GM18498 (cell line): ENCODE results near the gene PREX1.
"Not testable (repeated sequence)": the region's sequence is repeated elsewhere in the genome, so short reads cannot be mapped to it uniquely, and the experiment has no call there.

Source experiments
- ATAC-seq: cut with Tn5 transposase; IDR thresholded peaks from one replicate; pipeline ENCODE4 v1.9.1; 2021; ENCODE audit warnings: mild to moderate bottlenecking, moderate library complexity; ENCODE audit not compliant: unreplicated experiment

Gene PREX1

DNA sequence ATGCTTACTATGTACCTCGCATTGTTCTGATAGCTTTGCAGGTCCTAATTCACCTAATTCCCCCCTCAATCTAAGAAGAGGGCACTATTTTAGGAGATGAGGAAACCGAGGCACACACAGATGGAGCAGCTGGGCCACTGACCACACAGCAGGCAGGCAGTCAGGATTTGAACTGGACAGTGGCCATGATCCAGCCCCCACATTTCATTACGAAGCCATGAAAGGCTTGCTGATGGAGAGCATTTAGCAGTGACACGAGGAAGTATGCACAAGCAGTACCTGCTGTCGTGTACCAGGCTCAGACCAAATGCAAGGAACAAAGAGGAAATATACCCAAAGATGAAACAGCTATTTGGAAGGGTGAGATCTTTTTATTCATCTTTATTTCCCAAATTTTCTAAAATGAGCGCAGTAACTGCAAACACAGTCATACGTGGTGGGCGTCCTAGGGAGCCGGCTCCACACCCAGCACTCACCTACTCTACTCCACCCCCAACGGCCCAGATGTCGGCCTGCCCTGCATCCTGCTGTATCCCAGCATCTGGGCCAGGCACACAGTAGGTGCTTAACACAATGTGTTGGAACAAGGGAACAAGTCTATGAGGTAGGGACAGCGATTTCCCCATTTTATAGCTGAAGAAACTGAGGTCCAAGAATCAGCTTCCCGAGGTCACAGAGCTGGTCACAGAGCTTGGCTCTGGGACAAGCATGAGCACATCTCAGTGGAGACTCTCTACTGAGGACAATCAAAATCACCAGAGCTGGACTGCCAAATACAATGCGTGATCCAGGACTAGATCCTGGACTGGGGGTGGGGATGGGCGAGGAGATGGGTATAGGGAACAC is 15.0 kb downstream of the PREX1 start:
- no peak for ATAC-seq

- not testable (repeated sequence) for ATAC-seq
Measured at GRCh38 chr20:48812114-48812513, 15.7 kb downstream of the PREX1 start.

- ATAC-seq: no peak
Measured at GRCh38 chr20:48809673-48810072, 18.1 kb downstream of the PREX1 start.

- no peak for ATAC-seq
Measured at GRCh38 chr20:48808382-48809034, 19.3 kb downstream of the PREX1 start.

- ATAC-seq: no peak
Measured at GRCh38 chr20:48807586-48808381, 20.0 kb downstream of the PREX1 start.

GRCh38 chr20:48807051-48807450 is 20.7 kb downstream of the PREX1 start:
- no peak for ATAC-seq

DNA sequence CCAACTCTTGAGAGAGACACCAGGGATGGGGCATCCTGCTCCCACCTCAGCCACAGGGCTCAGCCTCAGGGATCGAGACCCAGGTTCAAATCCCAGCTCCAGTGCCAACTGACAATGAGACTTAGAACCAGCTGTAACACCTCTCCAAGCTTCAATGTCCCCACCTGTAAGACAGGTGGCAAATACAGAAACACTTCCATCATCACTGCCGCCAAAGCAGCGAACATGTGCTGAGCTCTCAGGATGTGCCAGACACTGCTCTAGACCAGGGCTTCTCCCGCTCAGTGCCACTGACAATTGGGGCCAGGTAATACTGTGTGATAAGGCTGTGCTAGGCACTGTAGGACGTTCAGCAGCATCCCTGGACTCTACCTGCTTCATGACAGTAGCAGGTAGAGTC is 22.1 kb downstream of the PREX1 start:
- ATAC-seq: no peak

- no peak for ATAC-seq
Measured at GRCh38 chr20:48805286-48805685, 22.5 kb downstream of the PREX1 start.

DNA sequence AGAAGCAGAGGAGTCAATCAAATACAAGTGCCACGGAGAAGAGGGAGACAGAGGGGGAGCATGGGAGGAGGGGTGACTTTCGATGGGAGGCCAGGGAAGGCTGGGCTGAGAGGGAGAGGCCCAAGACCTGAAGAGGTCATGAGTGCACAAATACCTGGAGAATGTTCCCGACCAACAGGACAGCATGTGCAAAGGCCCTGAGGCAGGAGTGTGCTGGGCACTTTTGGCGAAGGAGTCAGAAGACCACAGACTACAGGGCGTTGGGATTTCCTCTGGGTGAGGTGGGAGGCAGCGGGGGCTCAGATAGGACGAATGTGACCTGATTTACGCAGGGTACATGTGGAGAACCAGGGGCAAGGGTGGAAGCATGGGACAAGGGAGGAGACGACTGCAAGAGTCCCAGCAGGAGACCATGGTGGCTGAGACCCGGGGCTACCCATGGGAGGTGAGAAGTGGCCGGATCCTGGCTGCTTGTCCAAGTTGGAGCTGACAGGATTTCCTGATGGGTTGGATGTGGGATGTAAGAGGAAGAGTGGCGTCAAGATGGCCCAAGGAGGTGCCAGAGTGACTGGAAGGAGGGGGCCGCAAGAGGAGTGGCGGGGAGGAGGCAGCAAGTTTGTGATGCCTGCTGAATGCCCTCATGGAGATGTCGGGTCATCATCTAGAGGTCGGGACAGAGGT is 23.4 kb downstream of the PREX1 start:
- no peak for ATAC-seq

DNA sequence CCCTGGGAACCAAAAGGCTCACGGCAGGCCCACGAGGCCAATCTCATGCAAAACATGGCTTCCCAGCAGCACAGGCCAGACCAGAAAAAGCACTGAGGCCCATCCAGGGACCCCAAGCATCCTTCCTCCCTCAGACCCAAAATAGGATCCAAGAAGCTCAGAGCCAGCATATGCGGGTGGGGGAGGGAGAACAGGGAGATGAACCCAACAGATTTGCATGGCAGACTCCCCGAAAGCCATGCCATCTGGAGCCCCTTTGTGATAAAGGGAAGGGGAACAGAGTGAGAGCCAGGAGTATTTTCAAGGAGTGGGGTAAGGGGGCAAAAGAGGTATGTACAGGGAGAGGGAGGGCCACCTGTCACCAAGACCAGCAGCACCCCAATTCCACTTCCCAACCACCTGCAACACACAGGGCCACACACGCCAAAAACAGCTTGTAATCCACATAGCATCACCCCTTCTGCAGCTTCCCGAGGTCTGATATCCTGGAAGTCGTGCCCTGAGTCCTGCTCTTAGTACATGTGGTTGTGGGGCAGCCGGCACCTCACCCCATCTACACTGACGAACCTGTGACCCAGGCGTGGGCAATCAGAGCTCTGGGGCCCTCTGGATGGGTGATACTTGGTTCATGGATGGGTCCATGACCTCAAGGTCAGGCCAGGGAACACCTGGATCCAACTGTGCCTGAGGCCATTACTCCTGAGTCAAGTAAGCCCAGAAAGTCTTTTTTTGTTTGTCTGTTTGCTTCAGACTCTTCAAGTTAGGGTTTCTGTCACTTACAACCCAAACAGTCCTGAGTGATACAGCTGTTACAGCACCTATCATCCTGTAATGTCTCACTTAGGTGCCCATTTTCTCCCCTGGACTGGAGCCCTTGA is 24.4 kb downstream of the PREX1 start:
- no peak for ATAC-seq

GRCh38 chr20:48802647-48803046 is 25.2 kb downstream of the PREX1 start:
- no peak for ATAC-seq

DNA sequence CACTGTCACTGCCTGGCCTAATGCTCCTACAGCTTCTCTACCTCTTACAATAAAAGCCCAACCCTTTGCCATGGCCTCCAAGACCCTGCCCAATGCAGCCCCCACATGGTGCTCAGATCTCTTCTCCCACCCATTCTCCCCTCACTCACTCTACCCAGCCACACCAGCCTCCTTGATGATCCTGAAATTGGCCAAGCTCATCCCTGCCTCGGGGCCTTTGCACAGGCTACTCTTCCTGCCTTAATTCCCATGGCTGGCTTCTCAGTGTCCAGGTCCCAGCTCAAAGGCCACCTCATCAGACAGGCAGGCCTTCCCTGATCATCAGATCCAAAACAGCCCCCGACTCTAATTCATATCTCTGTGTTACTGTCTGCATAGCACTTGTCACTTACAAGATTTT is 25.6 kb downstream of the PREX1 start:
- no peak for ATAC-seq

- ATAC-seq: no peak
Measured at GRCh38 chr20:48801197-48801596, 26.6 kb downstream of the PREX1 start.

GRCh38 chr20:48800177-48800576 is 27.6 kb downstream of the PREX1 start:
- no peak for ATAC-seq

DNA sequence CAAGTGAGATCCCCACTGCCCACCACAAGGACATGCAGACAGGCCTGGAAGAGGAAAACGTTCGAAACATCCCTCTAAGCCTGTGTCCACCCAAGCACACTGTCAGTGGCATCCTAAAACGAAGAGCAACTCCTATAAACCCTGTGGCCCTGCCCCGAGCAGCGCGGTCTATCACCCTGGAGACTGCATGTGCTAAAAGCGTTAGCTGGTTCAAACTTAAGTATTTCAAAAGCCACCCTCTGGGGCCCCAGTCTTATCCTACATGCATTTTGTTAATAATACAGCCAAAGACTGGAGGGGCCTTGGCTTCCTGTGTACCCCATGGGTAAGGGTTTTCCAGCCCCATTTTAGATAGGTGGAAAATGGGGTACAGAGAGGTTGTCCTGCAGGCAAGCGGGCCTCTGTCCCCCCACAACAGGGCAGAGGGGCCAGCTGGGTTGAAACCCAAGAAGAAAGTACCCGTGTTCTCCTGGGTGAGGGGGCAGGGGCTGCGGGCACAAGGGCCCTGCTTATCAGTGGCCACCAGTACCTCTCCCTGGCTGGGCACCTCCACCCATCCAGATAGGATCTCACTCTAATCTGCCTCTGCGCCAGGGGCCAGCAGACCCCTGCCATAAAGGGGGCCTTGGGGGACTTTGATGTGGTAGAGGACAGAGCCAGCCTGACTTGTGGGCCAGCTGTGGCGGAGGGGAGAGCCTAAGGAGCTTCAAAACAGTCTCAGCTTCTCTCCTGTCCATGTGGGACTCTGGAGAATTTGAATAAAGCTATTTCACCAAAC is 28.3 kb downstream of the PREX1 start:
- no peak for ATAC-seq

DNA sequence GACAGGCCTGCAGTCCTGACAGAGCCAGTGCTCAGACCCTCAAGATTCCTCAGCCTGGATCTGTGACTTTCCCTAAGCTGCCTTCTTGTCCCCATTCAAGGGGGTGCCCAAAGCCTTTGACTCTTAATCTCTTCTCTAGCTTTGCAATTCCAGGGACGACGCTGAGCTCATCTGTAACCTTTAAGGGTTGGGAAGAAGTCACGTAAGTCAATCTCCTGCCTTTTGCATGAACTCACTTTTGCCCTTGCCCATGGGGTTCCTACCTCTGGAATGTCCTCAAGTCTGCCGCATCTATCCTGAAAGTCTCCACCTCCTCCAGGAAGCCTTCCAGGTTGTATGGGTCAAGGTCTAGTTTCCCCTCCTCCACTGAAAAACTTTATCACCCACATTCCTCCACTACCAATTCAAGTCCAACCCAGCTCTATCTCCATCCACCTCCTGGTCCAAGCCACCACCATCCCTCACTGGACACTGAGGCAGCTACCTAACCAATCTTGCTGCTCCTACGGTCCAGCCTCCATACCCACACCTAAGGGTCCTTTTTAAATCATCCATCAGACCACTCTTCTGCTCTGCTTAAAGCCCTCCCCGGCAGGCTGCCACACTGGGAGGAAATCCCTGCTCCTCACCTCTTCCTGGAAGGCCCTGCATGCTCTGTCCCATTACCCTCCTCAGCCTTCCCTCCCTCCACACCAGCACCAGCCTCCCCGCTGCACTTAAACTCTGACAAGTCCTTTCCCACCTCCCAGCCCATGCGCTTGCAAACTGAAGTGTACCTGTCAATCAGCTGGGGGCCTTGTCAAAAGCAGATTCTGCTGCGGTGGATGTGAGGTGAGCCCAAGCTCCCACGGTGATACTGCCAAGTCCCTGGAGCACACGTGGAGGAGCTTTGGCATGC is 29.7 kb downstream of the PREX1 start:
- no peak for ATAC-seq

DNA sequence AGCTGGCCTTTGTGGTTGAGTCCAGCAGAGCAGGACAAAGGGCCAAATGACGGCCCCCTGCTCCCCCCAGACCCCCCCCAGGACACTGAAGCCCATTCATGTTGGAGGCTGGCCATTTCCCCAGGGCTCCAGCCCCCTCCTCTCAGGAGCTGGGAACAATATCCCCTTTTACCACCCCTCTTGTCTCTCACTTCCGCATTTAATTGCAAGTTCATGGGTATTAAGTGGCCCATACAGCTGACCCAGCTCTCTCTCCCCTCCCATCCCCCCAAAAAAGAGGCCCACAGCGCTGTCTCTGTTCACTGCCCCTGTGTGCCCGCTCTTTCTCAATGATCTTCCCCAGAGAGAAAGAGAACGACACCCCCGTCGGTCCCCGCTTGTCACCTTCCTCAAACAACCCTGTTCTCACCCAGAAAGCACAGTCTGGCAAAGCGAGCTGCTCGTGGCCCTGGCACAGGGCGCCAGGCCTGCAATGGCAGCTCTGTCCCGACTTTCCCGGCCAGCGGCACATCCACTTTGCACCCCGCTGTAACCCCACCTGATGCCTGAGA is 30.4 kb downstream of the PREX1 start:
- no peak for ATAC-seq

DNA sequence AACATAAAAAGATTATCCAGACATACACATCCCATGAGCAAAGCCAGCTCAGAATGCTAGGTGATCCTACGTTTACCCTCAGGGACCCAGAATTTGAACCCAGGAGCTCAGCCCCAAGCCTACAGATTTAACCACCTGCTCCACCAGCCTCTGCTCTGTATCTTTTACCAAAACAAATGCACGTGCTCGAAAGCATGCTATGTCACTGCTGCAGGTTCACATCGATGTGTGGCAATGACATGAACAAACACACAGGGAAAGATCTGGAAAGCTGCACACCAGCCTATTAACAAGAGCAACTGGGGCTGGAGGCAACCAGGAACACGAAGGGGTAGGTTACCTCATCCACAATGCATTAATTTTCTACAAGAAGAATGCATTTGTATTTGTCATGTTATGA is 32.1 kb downstream of the PREX1 start:
- no peak for ATAC-seq
